ENCODE results near the gene DLG2.

GRCh38 chr11:85195934-85196333 lies 431.2 kb downstream of the DLG2 start:
- TF ChIP-seq EZH2 (optimal IDR thresholded peaks at IDR 0.05; ENCODE audit: low read depth, low read length) (no peak), CTCF (IDR thresholded peaks at IDR 0.05; ENCODE audit: low read length) (no peak)

Measured in MM.1S (cell line).